DMS53 treated with DMSO at 0.1 percent for 48 hours (cell line): ENCODE data around the gene EBLN2.

Experiments used
- DNase-seq: peaks from one replicate; lab custom pipeline; 2025; ENCODE audit not compliant: unreplicated experiment; lab: John Stamatoyannopoulos, UW

EBLN2 gene

DNA sequence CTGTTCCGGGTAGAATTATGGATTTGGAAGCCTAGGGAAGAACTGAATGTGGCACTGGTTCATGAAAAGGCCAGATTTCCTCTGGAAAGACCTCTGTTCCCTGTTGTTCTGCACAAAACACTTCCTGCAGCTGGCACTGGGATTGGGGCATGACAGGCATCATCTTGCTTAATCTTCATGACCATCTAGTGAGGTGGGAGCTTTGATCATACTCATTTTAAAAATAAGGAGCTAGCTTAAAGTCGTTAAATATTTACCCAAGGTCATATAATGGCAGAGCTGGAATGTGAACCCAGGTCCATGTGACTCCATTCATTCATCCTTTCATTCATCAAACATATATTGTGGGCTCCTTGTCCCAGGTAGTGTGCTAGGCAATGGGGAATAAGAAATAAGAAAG, 40.4 kb downstream of the EBLN2 start:
- DNase-seq = no peak

DNA sequence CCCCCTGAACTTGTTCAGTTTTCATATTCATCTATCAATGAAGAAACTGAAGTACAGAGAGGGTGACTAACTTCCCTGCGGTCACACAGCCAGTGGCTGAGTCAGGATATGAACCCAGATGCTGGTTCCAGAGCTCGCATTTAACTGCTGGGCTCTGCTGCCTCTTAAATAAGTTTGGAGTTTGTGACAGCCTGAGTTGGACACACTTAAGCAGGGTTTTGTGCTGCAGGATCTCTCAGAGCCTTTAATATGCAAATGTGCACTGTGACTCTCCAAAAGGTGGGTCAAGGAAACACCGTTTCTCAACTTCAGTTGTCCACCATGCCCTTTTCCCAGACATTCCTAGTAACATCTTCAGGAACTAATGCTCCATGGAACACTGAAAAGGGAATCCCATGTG, 45.8 kb downstream of the EBLN2 start:
- no peak for DNase-seq

DNA sequence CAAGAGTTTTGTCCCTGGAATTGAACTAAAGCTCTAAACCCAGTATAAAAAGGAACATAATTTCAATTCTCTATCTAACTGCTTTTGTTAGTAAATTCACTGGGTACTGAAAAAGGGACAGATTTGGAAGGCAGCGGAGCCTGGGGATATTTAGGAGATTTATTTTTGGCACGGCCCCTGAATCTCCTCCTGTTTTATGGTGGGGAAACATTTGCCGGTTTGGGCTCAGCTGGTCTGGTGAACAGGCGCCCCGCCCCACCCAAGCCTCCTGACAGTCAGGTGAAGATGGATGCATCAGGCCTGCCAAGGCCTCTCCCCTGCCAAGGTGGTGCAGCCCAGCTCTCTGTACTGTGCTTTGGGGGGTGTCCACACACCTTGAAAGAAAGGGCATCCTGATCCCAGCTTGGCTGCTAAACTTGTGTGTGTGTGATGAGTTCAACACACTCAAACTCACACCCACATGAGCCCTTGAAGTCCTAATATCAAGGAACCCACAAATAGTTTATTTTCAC, 46.3 kb downstream of the EBLN2 start:
- DNase-seq = no peak

DNA sequence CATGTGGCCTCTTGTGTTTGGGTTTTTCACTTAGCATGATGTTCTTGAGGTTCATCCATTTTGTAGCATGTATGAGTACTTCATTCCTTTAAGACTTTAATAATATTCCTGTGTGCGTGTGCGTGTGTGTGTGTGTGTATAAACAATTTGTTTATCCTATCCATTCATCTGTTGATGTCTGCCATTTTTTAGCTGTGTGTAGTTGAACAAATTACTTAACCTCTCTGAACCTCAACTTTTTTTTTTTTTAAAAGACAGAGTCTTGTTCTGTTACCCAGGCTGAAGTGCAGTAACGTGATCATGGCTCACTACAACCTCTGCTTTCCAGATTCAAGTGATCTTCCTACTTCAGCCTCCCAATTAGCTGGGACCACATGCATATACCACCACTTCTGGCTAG, 47.3 kb downstream of the EBLN2 start:
- DNase-seq = no peak

DNA sequence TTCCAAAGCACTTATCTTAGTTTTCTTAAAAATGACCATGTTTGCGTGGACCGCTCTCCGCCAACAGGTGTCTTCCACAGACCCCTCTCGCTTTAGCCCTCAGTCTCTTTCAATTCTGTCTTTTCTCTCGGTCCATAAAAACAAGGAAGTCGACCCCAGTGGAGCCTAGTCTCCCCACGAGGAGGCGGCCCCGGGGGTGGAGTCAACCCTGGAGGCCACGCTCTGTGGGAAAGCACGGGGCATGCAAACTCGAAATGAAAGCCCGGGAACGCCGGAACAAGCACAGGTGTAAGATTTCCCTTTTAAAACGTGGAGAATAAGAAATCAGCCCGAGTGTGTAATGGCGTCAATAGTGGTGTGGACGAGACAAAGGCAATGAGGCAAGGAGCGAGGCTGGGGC, 49.1 kb downstream of the EBLN2 start:
- DNase-seq = no peak
